GM19193 (cell line): ENCODE measurements around the gene MCAT.

Experiments used
- POLR2A ChIP-seq: IDR thresholded peaks from 4 replicates; pipeline ENCODE4 v1.6.1; 2011; ENCODE audit not compliant: insufficient read depth, insufficient read length; ENCODE audit errors: extremely low read depth

Gene MCAT

GRCh38 chr22:43128928-43129424 lies 14.2 kb downstream of the MCAT start:
- no peak for TF ChIP-seq POLR2A

GRCh38 chr22:43128116-43128515 lies 15.1 kb downstream of the MCAT start:
- TF ChIP-seq POLR2A, result no peak

- no peak for TF ChIP-seq POLR2A
Measured at GRCh38 chr22:43127166-43127908, 15.9 kb downstream of the MCAT start.

- no peak for TF ChIP-seq POLR2A
Measured at GRCh38 chr22:43126501-43127165, 16.6 kb downstream of the MCAT start.

- no peak for TF ChIP-seq POLR2A
Measured at GRCh38 chr22:43118953-43119458, 24.2 kb downstream of the MCAT start.

GRCh38 chr22:43118024-43118849 lies 25.0 kb downstream of the MCAT start:
- no peak for TF ChIP-seq POLR2A

- no peak for TF ChIP-seq POLR2A
Measured at GRCh38 chr22:43116932-43117331, 26.3 kb downstream of the MCAT start.

GRCh38 chr22:43114958-43115357 lies 28.2 kb downstream of the MCAT start:
- TF ChIP-seq POLR2A, result no peak

GRCh38 chr22:43113526-43114251 lies 29.5 kb downstream of the MCAT start:
- TF ChIP-seq POLR2A, result no peak

- peak; percentile 23 for TF ChIP-seq POLR2A
Measured at GRCh38 chr22:43110927-43111623, 32.1 kb downstream of the MCAT start.

- peak; percentile 59 for TF ChIP-seq POLR2A
Measured at GRCh38 chr22:43110444-43110926, 32.7 kb downstream of the MCAT start, which contains the start of gene BIK. Gene BIK, plus strand, starts transcription at chr22:43110750. Its CDS starts 13,273 bp downstream, at chr22:43124023.

- TF ChIP-seq POLR2A, result no peak
Measured at GRCh38 chr22:43109921-43110443, 33.2 kb downstream of the MCAT start.

- TF ChIP-seq POLR2A, result no peak
Measured at GRCh38 chr22:43109511-43109910, 33.7 kb downstream of the MCAT start.
